Measurements from ENCODE around the gene PPP1R1B.
A peak's percentile ranks its signal among the peaks of the same experiment; 100 is the strongest.
"Not testable (repeated sequence)": the region's sequence is repeated elsewhere in the genome, so short reads cannot be mapped to it uniquely, and the experiment has no call there.

The PPP1R1B gene

GRCh38 chr17:39626171-39627046 lies at the start of gene PPP1R1B:
Gene PPP1R1B (plus strand): TSS chr17:39626952. CDS start chr17:39627393, 441 bp downstream.
- DNase-seq: no peak

GRCh38 chr17:39578272-39578671 lies 48.5 kb upstream of the PPP1R1B start:
- no peak for DNase-seq

- DNase-seq: no peak
Measured at GRCh38 chr17:39579318-39580081, 47.3 kb upstream of the PPP1R1B start.

- no peak for DNase-seq
Measured at GRCh38 chr17:39580082-39580468, 46.7 kb upstream of the PPP1R1B start.

- no peak for DNase-seq
Measured at GRCh38 chr17:39581071-39581758, 45.5 kb upstream of the PPP1R1B start.

GRCh38 chr17:39581759-39582085 lies 45.0 kb upstream of the PPP1R1B start:
- no peak for DNase-seq

- DNase-seq: no peak
Measured at GRCh38 chr17:39582658-39583057, 44.1 kb upstream of the PPP1R1B start.

GRCh38 chr17:39590180-39590579 lies 36.6 kb upstream of the PPP1R1B start:
- not testable (repeated sequence) for DNase-seq

GRCh38 chr17:39591958-39592954 lies 34.5 kb upstream of the PPP1R1B start:
- peak; percentile 15 for DNase-seq

- no peak for DNase-seq
Measured at GRCh38 chr17:39593371-39593770, 33.4 kb upstream of the PPP1R1B start.

GRCh38 chr17:39595294-39595693 lies 31.5 kb upstream of the PPP1R1B start:
- no peak for DNase-seq

- DNase-seq: no peak
Measured at GRCh38 chr17:39595928-39596510, 30.7 kb upstream of the PPP1R1B start.

GRCh38 chr17:39596543-39597267 lies 30.0 kb upstream of the PPP1R1B start:
- DNase-seq: no peak

GRCh38 chr17:39597372-39598046 lies 29.2 kb upstream of the PPP1R1B start:
- peak; percentile 32 for DNase-seq

GRCh38 chr17:39598047-39598481 lies 28.7 kb upstream of the PPP1R1B start:
- DNase-seq: no peak

GRCh38 chr17:39598630-39599003 lies 28.1 kb upstream of the PPP1R1B start:
- no peak for DNase-seq

GRCh38 chr17:39599004-39599664 lies 27.6 kb upstream of the PPP1R1B start:
- DNase-seq: no peak

GRCh38 chr17:39599665-39600231 lies 27.0 kb upstream of the PPP1R1B start:
- DNase-seq: no peak

GRCh38 chr17:39600288-39600996 lies 26.3 kb upstream of the PPP1R1B start:
- no peak for DNase-seq

All from activated CD4-positive, alpha-beta T cell treated with anti-CD3 and anti-CD28 coated beads, Interleukin-10, Interleukin-2, amounts not matched to agents 100 ng/mL and 50 ng/mL, durations not matched to agents 16 hours and 8 hours (primary cell).